Epithelial cell of proximal tubule (primary cell): ENCODE data around the gene OR7G2. TPM values are rescaled to one million over a fixed set of nuclear protein-coding genes. Genes with fewer than 3 reads are reported as not detected.

Source experiments
- DNase-seq: peaks from one replicate; pipeline ENCODE4 v3.0.0-alpha.2; 2011; ENCODE audit warnings: low read depth
- H3K4me3 ChIP-seq: 2 replicates; pipeline ENCODE4 v1.5.1; 2011; ENCODE audit warnings: low read depth, mild to moderate bottlenecking, low read length
- total RNA-seq: library from RNA; depleted of rRNA; stranded (reverse); fragments of >200 nt; gene quantifications from 2 replicates; pipeline ENCODE4 v1.2.3, GENCODE V29; 2015
- TF ChIP-seq, protein P1 (sequence below): conservative IDR thresholded peaks from 2 replicates; pipeline ENCODE4 v1.5.1; 2012; ENCODE audit warnings: low read depth, mild to moderate bottlenecking, low read length

Gene OR7G2
- total RNA-seq, 1 donor from 2014 or later, result not detected

DNA sequence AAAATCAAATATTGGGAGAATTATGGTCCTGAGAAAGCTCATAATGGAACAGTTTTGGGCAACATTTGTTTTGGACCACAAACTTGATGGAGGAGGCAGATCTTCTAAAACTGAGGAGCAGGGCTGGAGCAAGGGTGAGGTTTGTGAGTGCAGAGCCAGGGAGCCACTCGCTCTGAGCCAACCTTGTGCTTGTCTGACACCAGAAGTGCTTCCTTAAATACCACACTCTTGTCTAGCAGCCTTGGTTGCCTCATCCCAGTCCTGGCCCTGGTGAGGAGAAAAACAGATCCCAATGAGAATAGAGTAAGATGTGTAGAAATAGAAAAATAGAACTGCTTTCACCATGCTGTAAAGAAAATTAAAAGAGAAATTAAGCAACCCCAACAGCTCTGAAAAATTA is 39.6 kb upstream of the OR7G2 start:
- no peak for DNase-seq
- TF ChIP-seq, protein P1, sequence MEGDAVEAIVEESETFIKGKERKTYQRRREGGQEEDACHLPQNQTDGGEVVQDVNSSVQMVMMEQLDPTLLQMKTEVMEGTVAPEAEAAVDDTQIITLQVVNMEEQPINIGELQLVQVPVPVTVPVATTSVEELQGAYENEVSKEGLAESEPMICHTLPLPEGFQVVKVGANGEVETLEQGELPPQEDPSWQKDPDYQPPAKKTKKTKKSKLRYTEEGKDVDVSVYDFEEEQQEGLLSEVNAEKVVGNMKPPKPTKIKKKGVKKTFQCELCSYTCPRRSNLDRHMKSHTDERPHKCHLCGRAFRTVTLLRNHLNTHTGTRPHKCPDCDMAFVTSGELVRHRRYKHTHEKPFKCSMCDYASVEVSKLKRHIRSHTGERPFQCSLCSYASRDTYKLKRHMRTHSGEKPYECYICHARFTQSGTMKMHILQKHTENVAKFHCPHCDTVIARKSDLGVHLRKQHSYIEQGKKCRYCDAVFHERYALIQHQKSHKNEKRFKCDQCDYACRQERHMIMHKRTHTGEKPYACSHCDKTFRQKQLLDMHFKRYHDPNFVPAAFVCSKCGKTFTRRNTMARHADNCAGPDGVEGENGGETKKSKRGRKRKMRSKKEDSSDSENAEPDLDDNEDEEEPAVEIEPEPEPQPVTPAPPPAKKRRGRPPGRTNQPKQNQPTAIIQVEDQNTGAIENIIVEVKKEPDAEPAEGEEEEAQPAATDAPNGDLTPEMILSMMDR, result no peak
- H3K4me3 ChIP-seq, result no peak overlapping the region

DNA sequence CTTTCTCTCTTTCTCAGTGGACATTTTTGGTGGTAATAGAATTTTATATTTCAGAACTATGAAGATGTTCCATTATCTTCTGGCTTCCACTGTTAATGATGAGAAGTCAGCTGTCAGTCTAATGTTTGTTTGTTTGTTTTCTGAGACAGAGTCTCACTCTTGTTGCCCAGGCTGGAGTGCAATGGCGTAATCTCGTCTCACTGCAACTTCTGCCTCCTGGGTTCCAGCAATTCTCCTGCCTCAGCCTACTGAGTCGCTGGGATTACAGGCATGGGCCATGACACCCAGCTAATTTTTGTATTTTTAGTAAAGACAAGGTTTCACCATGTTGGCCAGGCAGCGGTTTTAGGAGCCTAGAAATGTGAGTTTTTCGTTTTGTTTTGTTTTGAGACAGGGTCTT is 37.6 kb upstream of the OR7G2 start:
- TF ChIP-seq, protein P1, result no peak

DNA sequence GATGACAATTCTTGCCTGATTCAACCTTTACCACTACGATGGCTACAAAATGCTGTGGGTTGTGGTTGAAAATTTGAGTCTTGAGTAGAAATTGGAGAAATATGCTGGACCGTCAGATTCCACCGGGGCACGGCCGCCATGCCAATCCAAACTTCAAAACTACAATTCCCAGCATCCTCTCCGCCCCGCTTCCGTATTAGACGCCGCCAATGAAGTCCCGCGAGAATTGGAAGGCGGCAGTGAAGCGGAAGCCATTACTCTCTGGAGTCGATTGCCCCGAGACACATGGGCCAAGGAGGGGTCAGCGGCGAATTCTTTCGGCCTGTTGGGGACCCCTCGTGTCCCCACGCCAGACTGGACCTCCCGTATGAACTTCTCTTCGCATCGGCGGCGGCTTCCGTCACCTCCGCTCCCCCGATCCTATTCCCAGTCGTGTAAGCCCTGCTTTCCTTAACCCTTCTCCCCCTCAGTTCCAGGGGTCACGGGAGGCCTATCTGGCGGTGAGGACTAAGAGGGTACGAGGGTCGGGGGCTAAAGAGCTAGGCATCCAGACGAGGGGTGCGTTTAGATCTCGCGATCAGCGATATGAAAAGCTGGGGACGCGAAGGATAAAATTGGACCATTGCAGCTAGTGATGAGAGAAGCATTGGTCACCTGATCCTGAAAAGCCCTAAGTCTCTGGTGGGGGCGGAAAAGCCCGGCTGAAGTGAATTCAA is 33.0 kb upstream of the OR7G2 start, which contains the start of gene ZNF317:
Gene ZNF317, plus strand, starts transcription at position 239 of the 716 bp plus-strand sequence. CDS start 15,620 bp downstream, outside the sequence.
- TF ChIP-seq, protein P1, result no peak
- H3K4me3 ChIP-seq, result peak within 1 kb of the TSS; percentile 95
- DNase-seq, result peak; percentile 41

More for the DNA sequence above, 37.6 kb upstream of the OR7G2 start:
- no peak for DNase-seq
- H3K4me3 ChIP-seq, result no peak overlapping the region

DNA sequence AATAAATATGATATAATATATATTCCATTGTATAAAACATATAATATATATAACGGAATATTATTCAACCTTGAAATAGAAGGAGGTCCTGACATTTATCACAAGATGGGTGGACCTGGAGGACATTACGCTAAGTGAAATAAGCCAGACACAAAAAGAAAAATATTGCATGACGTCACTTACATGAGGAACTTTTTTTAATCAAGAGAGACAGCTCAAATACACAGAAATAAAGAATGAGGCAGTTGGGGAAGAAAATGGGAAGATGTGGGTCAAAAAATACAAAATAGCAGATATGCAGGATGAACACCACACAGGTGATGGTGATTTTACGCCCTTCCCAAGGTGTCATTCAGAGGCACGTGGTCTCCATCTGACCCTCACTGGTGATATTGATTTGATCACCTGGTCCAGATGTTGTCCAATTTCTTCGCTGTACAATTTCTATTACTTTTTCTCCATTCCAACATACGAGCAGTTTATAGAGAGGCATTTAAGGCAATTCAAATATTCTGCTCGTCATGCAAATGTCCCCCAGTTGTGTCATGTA is 32.4 kb upstream of the OR7G2 start:
- peak overlapping the region; percentile 95 for H3K4me3 ChIP-seq
- TF ChIP-seq, protein P1, result no peak
- no peak for DNase-seq

DNA sequence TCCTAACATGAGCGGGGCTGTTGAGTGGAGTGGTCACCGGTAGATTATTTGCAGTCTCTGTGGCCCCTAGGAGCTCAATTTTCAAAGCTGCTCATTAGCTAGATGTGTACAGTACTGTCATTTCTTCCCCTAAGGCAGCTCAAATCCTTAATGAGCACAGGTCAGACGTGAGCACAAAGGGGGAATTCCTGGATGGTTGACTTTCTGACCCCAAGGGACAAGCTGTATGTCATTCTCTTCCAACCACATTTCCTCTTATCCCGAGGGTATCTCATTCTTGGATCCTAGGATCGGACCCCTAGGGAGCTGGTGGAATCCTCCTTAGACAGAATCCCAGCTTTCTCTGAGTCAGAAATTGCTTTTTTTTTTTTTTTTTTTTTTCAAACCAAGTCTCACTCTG is 25.1 kb upstream of the OR7G2 start:
- no peak overlapping the region for H3K4me3 ChIP-seq
- DNase-seq, result no peak
- TF ChIP-seq, protein P1, result no peak

DNA sequence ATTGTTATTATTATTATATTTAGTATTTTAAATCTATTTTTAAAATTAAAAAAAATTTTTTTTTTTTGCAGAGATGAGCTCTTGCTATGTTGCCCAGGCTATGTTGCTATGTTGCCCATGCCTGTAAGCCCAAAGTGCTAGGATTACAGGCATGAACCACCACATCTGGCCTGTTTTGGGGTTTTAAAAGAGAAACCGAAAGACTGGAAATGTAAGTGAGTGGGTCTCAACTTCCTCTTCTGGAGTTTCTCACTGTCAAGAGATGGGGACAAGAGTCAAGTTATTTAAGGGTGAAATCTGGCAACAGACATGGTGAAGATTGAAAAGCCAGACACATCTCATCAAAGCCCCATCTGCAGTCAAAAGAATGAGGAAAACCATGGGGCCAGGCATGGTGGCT is 23.7 kb upstream of the OR7G2 start:
- TF ChIP-seq, protein P1, result no peak
- H3K4me3 ChIP-seq, result no peak overlapping the region
- DNase-seq, result no peak
